ENCODE results near the gene CRYBG3. TPM values are rescaled to one million over a fixed set of nuclear protein-coding genes. Genes with fewer than 3 reads are reported as not detected.

CRYBG3 gene
- total and polyA plus RNA-seq, 2 of the 13 experiments (the other 11 are each of a cell fraction or from before 2014, with no cell fraction given): 3.8 to 15.9 TPM

GRCh38 chr3:97971679-97972567, 150.1 kb downstream of the CRYBG3 start, which contains the start of gene RIOX2 (continued):
- no peak for TF ChIP-seq FOXM1 (CRISPR knock-in tag; IDR thresholded peaks at IDR 0.05)

GRCh38 chr3:97972976-97973375, 151.2 kb downstream of the CRYBG3 start:
- H3K9ac ChIP-seq (ENCODE audit: insufficient read depth, low read depth, low read length): peak overlapping the region; percentile 83
- H3K9me3 ChIP-seq (ENCODE audit: low read length): no peaks in the 10 kb centered on the region
- TF ChIP-seq, protein P1, sequence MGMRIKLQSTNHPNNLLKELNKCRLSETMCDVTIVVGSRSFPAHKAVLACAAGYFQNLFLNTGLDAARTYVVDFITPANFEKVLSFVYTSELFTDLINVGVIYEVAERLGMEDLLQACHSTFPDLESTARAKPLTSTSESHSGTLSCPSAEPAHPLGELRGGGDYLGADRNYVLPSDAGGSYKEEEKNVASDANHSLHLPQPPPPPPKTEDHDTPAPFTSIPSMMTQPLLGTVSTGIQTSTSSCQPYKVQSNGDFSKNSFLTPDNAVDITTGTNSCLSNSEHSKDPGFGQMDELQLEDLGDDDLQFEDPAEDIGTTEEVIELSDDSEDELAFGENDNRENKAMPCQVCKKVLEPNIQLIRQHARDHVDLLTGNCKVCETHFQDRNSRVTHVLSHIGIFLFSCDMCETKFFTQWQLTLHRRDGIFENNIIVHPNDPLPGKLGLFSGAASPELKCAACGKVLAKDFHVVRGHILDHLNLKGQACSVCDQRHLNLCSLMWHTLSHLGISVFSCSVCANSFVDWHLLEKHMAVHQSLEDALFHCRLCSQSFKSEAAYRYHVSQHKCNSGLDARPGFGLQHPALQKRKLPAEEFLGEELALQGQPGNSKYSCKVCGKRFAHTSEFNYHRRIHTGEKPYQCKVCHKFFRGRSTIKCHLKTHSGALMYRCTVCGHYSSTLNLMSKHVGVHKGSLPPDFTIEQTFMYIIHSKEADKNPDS (CRISPR knock-in tag; IDR thresholded peaks at IDR 0.05): no peak
- TF ChIP-seq ZBTB38 (CRISPR knock-in tag; IDR thresholded peaks at IDR 0.05): peak; percentile 91
- TF ChIP-seq ELF4 (CRISPR knock-in tag; IDR thresholded peaks at IDR 0.05; ENCODE audit: borderline replicate concordance): no peak
- TF ChIP-seq THYN1 (CRISPR knock-in tag; IDR thresholded peaks at IDR 0.05; ENCODE audit: borderline replicate concordance, low read depth): no peak
- no peak for TF ChIP-seq MIER3 (CRISPR knock-in tag; IDR thresholded peaks at IDR 0.05; ENCODE audit: borderline replicate concordance)
- no peak for TF ChIP-seq NR2F2 (IDR thresholded peaks at IDR 0.05; ENCODE audit: borderline replicate concordance, low read depth)
- no peak for TF ChIP-seq ZNF207 (IDR thresholded peaks at IDR 0.05; ENCODE audit: borderline replicate concordance)
- TF ChIP-seq, protein P2, sequence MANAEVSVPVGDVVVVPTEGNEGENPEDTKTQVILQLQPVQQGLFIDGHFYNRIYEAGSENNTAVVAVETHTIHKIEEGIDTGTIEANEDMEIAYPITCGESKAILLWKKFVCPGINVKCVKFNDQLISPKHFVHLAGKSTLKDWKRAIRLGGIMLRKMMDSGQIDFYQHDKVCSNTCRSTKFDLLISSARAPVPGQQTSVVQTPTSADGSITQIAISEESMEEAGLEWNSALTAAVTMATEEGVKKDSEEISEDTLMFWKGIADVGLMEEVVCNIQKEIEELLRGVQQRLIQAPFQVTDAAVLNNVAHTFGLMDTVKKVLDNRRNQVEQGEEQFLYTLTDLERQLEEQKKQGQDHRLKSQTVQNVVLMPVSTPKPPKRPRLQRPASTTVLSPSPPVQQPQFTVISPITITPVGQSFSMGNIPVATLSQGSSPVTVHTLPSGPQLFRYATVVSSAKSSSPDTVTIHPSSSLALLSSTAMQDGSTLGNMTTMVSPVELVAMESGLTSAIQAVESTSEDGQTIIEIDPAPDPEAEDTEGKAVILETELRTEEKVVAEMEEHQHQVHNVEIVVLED (CRISPR knock-in tag; IDR thresholded peaks at IDR 0.05; ENCODE audit: borderline replicate concordance): no peak
- TF ChIP-seq SRF (IDR thresholded peaks at IDR 0.05; ENCODE audit: low read depth, low read length): no peak
- 79% methylated on average over 9 of the region's 9 CpGs for WGBS (ENCODE audit: low lambda C conversion rate)
- H3K4me1 ChIP-seq (ENCODE audit: insufficient read depth, low read length): peaks cover 49% of the 10 kb centered on the region
- DNase-seq (ENCODE audit: low spot score) (no peak), ATAC-seq (no peak), FAIRE-seq (peak; percentile 67)
- intact Hi-C loops (cut with micrococcal nuclease; ENCODE audit: unreplicated experiment) (loop anchor here (1.0 kb wide), 1 partner anchor 37 kb away; no protein-coding TSS in a partner anchor), in situ Hi-C loops (cut with HindIII; ENCODE audit: extremely low pct_ligation_motif_present, low pct_unique_long_range_greater_than_20kb) (loop anchor here (5.0 kb wide), 1 partner anchor 39 kb away; no protein-coding TSS in a partner anchor)
- no peaks in the 10 kb centered on the region for H4K20me1 ChIP-seq (ENCODE audit: insufficient read depth, low read length)
- peak overlapping the region; percentile 79 for H2AFZ ChIP-seq (ENCODE audit: low read length)
- H3K4me3 ChIP-seq (replicated peaks in 1 of 3; ENCODE audit: insufficient read depth in 1 of 3, low read depth in 2 of 3, low read length in 3 of 3): peak overlapping the region; percentile 64 to 85 (median 67)
- ChIA-PET POLR2A (no interaction called here), CTCF (ENCODE audit: low intra/inter-chr PET ratio, low total read pairs) (no interaction called here)
- peaks cover 42% of the 10 kb centered on the region for H3K79me2 ChIP-seq (ENCODE audit: insufficient read depth, low read length)
- H3K27me3 ChIP-seq (ENCODE audit: control insufficient read depth in 1 of 2, insufficient read depth in 2 of 2, low read length in 2 of 2): no peaks in the 10 kb centered on the region; a peak in 1 of 5 replicates
- H3K36me3 ChIP-seq (replicated peaks in 1 of 2; ENCODE audit: control insufficient read depth in 1 of 2, insufficient read depth in 2 of 2, low read length in 2 of 2): no peaks in the 10 kb centered on the region
- peak overlapping the region; percentile 98 for H3K4me2 ChIP-seq (ENCODE audit: low read depth, low read length)
- BruUV-seq (replicated peaks): TSS peak; percentile 90
- H3K27ac ChIP-seq (ENCODE audit: extremely low read length, insufficient read depth, low read length): peak overlapping the region; percentile 32
